Keratinocyte (primary cell): Measurements from ENCODE around the gene NUAK1. TPM values are rescaled to one million over a fixed set of nuclear protein-coding genes. Genes with fewer than 3 reads are reported as not detected.
A peak's percentile ranks its signal among the peaks of the same experiment; 100 is the strongest.

Experiments
- DNase-seq: peaks from one replicate; pipeline ENCODE4 v3.0.0-alpha.2; 2011; ENCODE audit warnings: low read depth, missing footprints, low spot score
- FAIRE-seq: peaks from 2 replicates; lab custom pipeline; 2011; peaks lifted over from hg19 to GRCh38; lab: Jason Lieb, UNC
- H2AFZ ChIP-seq: 2 replicates; pipeline ENCODE4 v1.6.0; 2012; ENCODE audit warnings: low read length, control low read depth, inconsistent platforms; ENCODE audit not compliant: control insufficient read depth
- H3K27ac ChIP-seq: 2 replicates; pipeline ENCODE4 v1.5.1; 2011; ENCODE audit warnings: low read length; ENCODE audit not compliant: control insufficient read depth, insufficient read depth
- H3K27me3 ChIP-seq: 3 replicates; pipeline ENCODE4 v1.6.0; 2011; ENCODE audit warnings: low read length; ENCODE audit not compliant: control insufficient read depth, insufficient read depth; ENCODE audit errors: extremely low read depth
- H3K36me3 ChIP-seq, 2 experiments: 2 replicates in 1 of 2; 3 replicates in 1 of 2; pipeline ENCODE4 v1.5.1; 2011; ENCODE audit warnings: low read length in 2 of 2, mild to moderate bottlenecking in 1 of 2; ENCODE audit not compliant: control insufficient read depth in 2 of 2, insufficient read depth in 2 of 2; ENCODE audit errors: extremely low read depth in 1 of 2
- H3K4me1 ChIP-seq: 3 replicates; pipeline ENCODE4 v1.5.1; 2011; ENCODE audit warnings: low read length; ENCODE audit not compliant: control insufficient read depth, insufficient read depth; ENCODE audit errors: extremely low read depth
- H3K4me2 ChIP-seq: 3 replicates; pipeline ENCODE4 v1.6.0; 2011; ENCODE audit warnings: low read depth, low read length; ENCODE audit not compliant: control insufficient read depth, insufficient read depth; ENCODE audit errors: extremely low read depth
- H3K4me3 ChIP-seq, 3 experiments: fragments of 200-600 bp in 1 of 3; sonication (generic) in 1 of 3; 2 replicates in 2 of 3; 3 replicates in 1 of 3; pipeline ENCODE4 v1.5.1; 2011 to 2016; ENCODE audit warnings: low read length in 3 of 3, mild to moderate bottlenecking in 3 of 3, control low read depth in 2 of 3, inconsistent platforms in 1 of 3, low read depth in 1 of 3, mixed read lengths in 1 of 3, mixed run types in 1 of 3, moderate library complexity in 1 of 3; ENCODE audit not compliant: control insufficient read depth in 2 of 3, insufficient read depth in 2 of 3; ENCODE audit errors: extremely low read depth in 1 of 3
- H3K79me2 ChIP-seq: 2 replicates; pipeline ENCODE4 v1.6.0; 2012; ENCODE audit warnings: low read length; ENCODE audit not compliant: control insufficient read depth, insufficient read depth
- H3K9ac ChIP-seq: 3 replicates; pipeline ENCODE4 v1.6.0; 2011; ENCODE audit warnings: low read length; ENCODE audit not compliant: control insufficient read depth, insufficient read depth; ENCODE audit errors: extremely low read depth
- H3K9me1 ChIP-seq: 3 replicates; pipeline ENCODE4 v1.6.0; 2011; ENCODE audit warnings: low read length; ENCODE audit not compliant: control insufficient read depth, insufficient read depth; ENCODE audit errors: extremely low read depth
- H3K9me3 ChIP-seq: 2 replicates; pipeline ENCODE4 v1.5.1; 2012; ENCODE audit warnings: low read depth, low read length; ENCODE audit not compliant: control insufficient read depth
- H4K20me1 ChIP-seq: 3 replicates; pipeline ENCODE4 v1.6.0; 2011; ENCODE audit warnings: low read length; ENCODE audit not compliant: control insufficient read depth, insufficient read depth; ENCODE audit errors: extremely low read depth
- CTCF ChIP-seq, 3 experiments: IDR thresholded peaks in 1 of 3; conservative IDR thresholded peaks in 1 of 3; optimal IDR thresholded peaks in 1 of 3; 2 replicates in 2 of 3; 3 replicates in 1 of 3; pipeline versions ENCODE3 to v1.5.1; 2011; ENCODE audit warnings: low read length in 3 of 3, mild to moderate bottlenecking in 3 of 3, moderate library complexity in 2 of 3, control low read depth in 1 of 3, inconsistent platforms in 1 of 3; ENCODE audit not compliant: insufficient read depth in 2 of 3; ENCODE audit errors: extremely low read depth in 1 of 3
- EZH2 ChIP-seq: IDR thresholded peaks from one replicate; pipeline ENCODE4 v1.6.1; 2012; ENCODE audit warnings: inconsistent platforms, mild to moderate bottlenecking, low read length, moderate library complexity
- dilution Hi-C: fragments of 300-500 bp; cut with MboI; formaldehyde crosslinking; loops from one replicate; pipeline ENCODE4 v1.7.0; 2020; ENCODE audit warnings: low sequenced_read_pairs; ENCODE audit not compliant: extremely low pct_ligation_motif_present
- polyA plus RNA-seq, 5 experiments: library from polyadenylated mRNA; depleted of rRNA in 3 of 5; stranded (reverse) in 3 of 5; stranded (forward) in 1 of 5; unstranded in 1 of 5; fragments of >200 nt; gene quantifications; 1 replicate in 1 of 5; 2 replicates in 3 of 5; 3 replicates in 1 of 5; pipeline versions ENCODE4 v1.2.1 to v1.2.3, GENCODE V29; 2011 to 2012; ENCODE audit warnings: missing spikeins in 2 of 5, low read depth in 1 of 5, low replicate concordance in 1 of 5

NUAK1 gene
- polyA plus RNA-seq, 1 donor (not counting 4 experiments of a cell fraction or from before 2014, with no cell fraction given), result 12.3 TPM

GRCh38 chr12:106074706-106075392 is 63.9 kb downstream of the NUAK1 start:
- dilution Hi-C loops, result no loop called here
- H3K4me3 ChIP-seq, result no peak overlapping the region
- no peaks in the 10 kb centered on the region for H3K79me2 ChIP-seq
- peak overlapping the region; percentile 21 for H2AFZ ChIP-seq
- no peaks in the 10 kb centered on the region for H3K27me3 ChIP-seq
- no peak overlapping the region for H3K27ac ChIP-seq
- TF ChIP-seq CTCF (optimal IDR thresholded peaks at IDR 0.05 in 1 of 3, IDR thresholded peaks at IDR 0.05 in 1 of 3, conservative IDR thresholded peaks at IDR 0.05 in 1 of 3; ENCODE audit: extremely low read depth in 1 of 3, insufficient read depth in 2 of 3, low read length in 3 of 3) (no peak), EZH2 (no peak)
- H3K4me2 ChIP-seq, result no peak overlapping the region
- FAIRE-seq (peak; percentile 39), DNase-seq (no peak)
- H3K4me1 ChIP-seq, result peaks cover 7% of the 10 kb centered on the region
- H4K20me1 ChIP-seq, result no peaks in the 10 kb centered on the region
- peaks cover 2 to 6% of the 10 kb centered on the region in 2 experiments for H3K36me3 ChIP-seq
- H3K9ac ChIP-seq, result no peak overlapping the region
- H3K9me3 ChIP-seq, result no peaks in the 10 kb centered on the region
- no peaks in the 10 kb centered on the region for H3K9me1 ChIP-seq

GRCh38 chr12:106074361-106074705 is 64.4 kb downstream of the NUAK1 start:
- Histone ChIP-seq H3K9me1 (no peaks in the 10 kb centered on the region), H3K27me3 (no peaks in the 10 kb centered on the region), H3K27ac (no peak overlapping the region), H3K4me3 (no peak overlapping the region), H3K9me3 (no peaks in the 10 kb centered on the region), H3K4me1 (peaks cover 7% of the 10 kb centered on the region), H4K20me1 (no peaks in the 10 kb centered on the region), H3K36me3 (peaks cover 2 to 6% of the 10 kb centered on the region in 2 experiments), H2AFZ (no peak overlapping the region), H3K4me2 (no peak overlapping the region), H3K79me2 (no peaks in the 10 kb centered on the region), H3K9ac (no peak overlapping the region)
- DNase-seq, result no peak
- dilution Hi-C loops, result no loop called here
- no peak for FAIRE-seq
- TF ChIP-seq CTCF (optimal IDR thresholded peaks at IDR 0.05 in 1 of 3, IDR thresholded peaks at IDR 0.05 in 1 of 3, conservative IDR thresholded peaks at IDR 0.05 in 1 of 3; ENCODE audit: extremely low read depth in 1 of 3, insufficient read depth in 2 of 3, low read length in 3 of 3) (no peak), EZH2 (no peak)
